LoVo (cell line): ENCODE data around the gene ANKRD18A.

Experiments used
- DNase-seq: peaks from one replicate; pipeline ENCODE4 v3.0.0-alpha.2; 2016; ENCODE audit warnings: low spot score

Gene ANKRD18A

DNA sequence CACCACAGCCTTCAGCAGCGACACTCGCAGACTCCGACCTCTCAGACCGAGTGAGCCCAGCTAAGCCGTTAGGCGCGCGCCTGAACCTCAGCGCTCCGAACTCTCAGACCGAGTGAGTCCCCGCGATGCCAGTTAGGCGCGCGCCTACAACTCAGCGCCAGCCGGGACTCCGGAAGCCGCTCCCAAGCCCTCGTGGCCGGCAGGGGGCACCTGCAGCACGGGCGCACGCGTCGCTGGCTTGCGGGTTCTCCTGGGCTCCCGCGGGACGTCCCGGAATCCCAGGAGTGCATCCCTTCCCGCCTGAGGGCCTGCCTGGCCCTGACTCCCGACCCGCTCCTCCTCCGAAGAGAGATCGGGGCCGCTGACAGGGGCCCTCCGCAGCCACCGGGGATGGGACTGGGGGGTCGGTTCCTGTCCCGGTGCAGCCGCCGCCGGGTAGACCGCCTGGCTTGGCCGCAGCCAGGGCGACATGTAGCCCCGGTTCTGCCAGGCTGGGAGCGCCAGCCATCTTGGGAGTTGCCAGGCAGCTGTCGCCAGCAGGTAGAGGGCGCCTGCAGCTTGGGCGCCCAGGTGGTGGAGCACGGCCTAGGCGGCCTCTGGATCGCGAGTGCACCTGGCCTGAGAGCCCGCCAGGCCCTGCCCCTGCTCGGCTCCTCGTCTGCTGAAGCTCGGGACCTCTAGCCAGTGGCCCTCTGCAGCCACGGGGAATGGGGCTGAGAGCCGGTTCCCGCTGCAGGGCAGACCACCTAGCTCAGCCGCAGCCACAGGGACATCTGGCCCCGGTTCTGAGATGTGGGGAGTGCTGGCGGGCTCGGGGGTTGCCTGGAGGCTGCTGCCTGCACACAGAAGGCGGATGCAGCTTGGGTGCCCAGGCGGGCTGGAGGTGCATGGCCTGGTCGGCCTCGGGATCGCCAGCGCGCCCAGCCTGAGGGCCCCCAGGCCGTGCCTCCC, at the start of gene ANKRD18A:
TSS of gene ANKRD18A (minus strand) at position 114 of the 951 bp plus-strand sequence. CDS start 311 bp downstream, outside the sequence.
- peak; percentile 93 for DNase-seq

DNA sequence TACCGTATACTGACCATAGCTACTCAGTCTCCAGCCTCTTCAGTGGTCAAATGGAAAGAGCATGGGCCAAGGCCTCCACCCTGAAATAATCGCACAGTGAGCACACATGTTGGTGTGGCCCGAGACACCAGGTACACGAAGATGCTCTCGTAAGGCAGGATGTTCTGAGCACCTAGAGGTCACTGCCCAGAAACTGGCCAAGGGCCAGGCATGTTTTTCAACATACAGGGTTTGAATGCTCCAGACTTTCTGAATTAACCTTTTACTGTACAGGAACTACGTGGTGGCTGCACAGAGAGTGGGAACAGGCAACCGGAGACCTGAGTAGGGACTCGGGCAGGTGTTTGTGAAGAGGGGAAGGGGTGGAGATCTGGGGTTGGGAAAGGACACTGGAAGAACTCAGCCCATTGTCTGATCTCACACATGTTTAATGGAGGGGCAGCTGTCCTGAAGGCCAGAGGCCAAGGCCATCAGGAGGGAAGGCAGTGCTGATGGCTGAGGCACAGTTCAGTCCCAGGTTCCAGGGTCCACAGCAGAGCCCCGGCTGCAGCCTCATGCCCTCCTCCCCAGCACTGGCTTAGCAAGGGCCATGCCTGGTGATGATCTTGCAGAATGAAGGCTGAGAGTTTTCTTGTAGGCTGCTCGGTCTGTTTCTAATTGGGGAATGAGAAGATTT, 48.5 kb upstream of the ANKRD18A start:
- DNase-seq, result no peak

DNA sequence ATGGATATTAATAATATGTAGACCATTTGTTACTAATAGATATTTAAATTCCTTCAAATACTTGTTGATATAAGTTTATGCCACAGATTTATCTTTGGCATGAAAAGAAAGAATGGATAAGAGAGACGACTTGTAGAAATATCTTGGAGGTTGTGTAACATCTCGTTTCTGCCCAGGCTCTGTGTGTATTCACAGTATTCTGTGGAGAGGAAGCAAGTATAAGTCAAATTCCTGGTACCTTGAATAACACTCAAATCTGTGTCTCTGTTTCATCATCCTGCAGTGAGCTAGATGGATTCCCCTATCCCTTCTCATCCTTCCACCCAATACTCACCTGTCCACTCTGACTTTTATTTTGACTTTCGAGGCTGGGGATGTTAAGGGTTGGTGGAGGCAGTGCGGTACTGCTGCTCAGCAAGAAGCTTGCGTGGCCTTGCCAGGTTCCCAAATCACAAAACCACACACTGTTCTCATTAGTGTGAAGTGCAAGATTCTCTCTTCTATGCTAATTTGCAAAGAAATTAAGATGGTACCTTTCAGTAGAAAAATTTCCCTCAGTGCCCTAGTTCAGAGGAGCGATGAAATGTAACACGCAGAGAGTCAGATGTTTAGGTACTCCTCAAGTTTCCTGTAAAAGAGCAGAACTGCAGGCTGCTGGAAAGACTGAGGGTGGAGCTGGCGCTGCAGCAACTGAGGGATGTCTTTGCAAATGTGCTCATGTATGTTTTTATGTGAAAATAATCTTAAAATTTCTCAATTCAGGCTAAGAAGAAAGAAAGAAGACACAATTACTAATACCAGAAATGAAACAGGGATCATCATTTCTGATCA, 42.6 kb upstream of the ANKRD18A start:
- DNase-seq, result no peak

DNA sequence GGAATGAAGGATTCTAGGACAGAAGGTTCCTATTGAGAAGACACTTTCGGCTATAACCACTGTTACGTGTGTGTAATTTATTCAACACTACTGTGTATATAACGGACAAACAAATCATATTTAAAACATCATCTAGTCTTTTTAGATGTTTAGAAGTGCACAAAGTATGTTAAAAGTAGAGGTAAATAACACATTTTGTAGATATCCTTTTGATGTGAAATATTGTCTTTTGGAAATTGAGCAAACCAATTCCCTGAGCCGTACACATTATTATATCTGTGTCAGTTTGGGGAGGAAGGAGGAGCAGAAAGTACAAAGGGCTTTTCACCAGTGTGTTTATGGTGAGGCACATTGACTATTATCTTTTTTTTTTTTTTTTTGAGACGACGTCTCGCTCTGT, 39.1 kb upstream of the ANKRD18A start:
- DNase-seq, result no peak

- DNase-seq, result no peak
Measured at GRCh38 chr9:38656896-38657295, 36.5 kb upstream of the ANKRD18A start.

DNA sequence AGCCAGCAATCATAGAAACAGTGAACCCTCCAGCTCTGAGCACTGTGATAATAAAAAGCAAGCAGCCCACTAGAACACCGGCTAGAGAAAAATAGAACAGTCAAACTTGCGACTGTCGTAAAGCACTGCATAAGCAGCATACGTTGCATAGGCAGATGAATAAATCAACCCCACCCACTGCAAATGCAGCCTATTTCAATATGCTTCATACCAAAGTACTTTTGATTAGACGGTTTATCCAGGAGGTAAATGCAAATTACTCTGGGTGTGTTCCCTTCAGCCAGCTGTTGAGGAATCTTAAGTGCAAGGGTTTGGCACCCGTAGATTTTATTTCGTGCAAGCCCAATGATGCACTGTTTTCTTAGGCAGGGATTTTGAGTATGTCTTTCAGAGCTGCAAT, 32.1 kb upstream of the ANKRD18A start:
- DNase-seq, result no peak

DNA sequence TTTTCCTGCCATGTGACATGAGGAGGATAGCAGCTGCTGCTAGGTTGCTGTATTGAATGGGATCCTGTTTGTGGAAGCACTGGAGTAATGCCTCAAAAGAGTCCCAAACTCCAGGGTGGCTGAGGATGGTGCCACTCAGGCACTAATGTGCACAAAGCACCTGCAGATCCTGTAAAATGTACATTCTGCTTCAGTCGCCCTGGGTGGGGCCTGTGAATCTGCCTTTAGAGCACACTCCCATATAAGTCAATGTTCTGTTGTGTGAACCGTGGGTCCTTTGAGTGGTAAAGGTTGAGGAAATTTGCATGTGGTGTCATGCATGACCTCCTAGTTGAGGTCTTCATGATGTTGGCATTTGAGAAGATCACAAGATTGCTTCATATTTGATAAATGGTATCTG, 31.6 kb upstream of the ANKRD18A start:
- no peak for DNase-seq

- no peak for DNase-seq
Measured at GRCh38 chr9:38651400-38652042, 31.1 kb upstream of the ANKRD18A start.

DNA sequence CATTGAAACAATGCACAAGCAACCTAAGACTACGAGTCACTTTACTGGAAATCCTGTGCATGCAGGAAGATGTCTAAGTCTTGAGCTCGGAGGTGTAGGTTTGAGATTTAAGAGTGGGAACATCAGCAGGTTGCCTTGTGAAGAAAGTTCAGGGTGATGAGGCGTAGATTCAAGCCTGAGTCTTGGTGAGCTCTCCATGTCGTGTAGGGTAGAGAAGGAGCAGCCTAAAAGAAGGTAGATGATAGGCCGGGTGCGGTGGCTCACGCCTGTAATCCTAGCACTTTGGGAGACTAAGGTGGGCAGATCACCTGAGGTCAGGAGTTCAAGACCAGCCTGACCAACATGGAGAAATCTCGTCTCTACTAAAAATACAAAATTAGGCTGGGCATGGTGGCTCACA, 30.2 kb upstream of the ANKRD18A start:
- DNase-seq, result no peak

- no peak for DNase-seq
Measured at GRCh38 chr9:38649731-38650363, 29.5 kb upstream of the ANKRD18A start.

GRCh38 chr9:38644601-38645000, 24.2 kb upstream of the ANKRD18A start:
- no peak for DNase-seq

- DNase-seq, result no peak
Measured at GRCh38 chr9:38643815-38644173, 23.4 kb upstream of the ANKRD18A start.

- no peak for DNase-seq
Measured at GRCh38 chr9:38642951-38643814, 22.8 kb upstream of the ANKRD18A start.

DNA sequence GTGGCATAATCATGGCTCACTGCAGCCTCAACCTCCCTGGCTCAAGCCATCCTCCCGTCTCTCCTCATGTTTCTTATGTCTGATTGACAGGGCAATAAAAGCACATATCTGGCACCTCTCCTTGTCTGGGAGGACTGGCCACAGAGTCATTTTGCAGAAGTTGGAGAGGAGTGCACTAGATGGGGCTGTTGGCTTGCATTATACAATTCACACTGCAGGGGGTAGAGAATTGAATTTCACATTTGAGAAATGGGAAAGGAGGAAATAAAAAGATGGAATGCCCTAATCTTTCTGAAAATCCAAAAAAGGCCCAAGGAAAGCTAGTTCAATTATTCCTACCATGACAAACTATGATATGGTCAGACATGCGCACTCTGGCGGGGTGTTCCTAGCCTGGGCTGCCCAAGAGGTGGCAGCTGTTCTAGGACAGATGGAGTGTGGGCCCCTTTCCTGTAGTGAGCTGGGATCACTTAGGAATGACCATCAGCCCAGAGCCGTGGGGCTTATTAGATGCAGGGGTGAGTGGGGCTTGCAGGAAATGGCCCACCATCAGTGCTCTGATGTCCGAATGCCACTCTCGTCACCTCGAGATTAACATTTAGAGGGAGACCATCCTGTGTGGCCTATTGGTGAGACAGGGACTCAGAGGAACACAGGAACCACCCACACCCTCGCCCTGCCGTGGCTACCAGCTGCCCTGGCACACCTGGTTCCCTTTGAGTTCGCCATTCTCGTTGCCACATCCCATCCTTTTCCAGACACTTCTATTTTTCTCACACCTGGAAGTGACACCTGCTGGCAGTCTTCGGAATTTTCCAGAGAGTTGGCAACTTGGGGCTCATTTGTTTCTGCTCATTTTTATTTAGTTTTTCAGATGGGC, 21.8 kb upstream of the ANKRD18A start:
- peak; percentile 38 for DNase-seq

DNA sequence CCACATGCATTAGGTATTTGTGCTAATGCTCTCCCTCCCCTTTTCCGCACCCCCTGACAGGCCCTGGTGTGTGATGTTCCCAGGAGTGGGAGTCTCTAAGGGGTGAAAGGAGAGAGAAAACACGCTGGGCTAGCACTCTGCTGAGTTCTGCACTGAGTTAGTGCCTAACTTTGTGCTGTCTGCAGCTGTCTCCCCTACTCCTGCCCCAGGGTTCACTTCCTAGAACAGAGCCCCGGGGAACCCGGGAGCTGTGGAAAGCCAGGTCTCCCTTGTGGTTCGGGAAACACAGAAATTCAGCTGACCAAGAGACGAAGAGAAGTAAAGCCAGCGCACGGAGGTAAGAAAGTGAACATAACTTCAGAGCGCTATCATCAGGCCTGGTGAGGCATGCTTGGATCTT, 20.7 kb upstream of the ANKRD18A start:
- no peak for DNase-seq

DNA sequence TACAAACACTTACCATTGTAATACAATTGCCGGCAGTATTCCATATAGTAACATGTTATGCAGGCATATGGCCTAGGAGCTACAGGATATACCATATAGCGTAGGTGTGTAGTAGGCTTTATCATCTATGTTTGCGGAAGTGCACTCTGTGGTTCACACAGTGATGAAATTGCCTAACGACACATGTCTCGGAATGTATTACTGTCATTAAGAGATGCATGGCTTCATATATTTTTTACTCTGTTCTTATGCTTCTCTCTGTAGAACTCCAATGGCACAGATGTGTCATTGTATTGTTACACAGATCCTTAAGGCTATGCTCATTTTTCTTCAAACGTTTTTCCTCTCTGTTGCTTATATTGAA, 19.2 kb upstream of the ANKRD18A start:
- no peak for DNase-seq

DNA sequence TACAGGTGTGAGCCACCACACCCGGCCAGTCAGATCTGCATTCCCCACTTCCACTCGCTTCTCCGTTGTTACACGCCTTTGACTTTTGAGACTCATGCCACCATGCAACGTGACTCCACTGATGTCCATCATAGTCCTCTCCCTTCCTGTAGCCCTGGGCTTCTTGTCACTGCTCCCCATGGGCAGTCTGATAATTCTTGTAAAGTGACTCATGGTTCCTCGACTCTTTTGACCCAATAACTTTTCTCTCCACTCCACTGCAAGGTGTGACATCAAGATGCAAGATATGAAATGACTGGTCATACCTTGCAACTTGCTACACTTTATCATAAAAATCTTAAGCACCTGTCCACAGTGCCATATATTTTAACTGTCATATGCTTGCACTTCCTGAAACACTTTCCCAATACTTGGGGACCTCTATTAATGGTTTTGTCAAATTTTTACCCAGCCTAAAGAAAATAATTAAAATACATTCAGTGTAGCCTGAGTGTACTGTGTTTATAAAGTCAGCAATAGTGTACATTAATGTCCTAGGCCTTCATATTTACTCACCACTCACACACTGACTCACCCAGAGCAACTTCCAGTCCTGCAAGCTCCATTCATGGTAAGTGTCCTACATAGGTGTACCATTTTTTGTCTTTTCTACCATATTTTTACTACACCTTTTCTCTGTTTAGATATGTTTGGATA, 18.6 kb upstream of the ANKRD18A start:
- DNase-seq, result no peak

GRCh38 chr9:38634315-38634714, 13.9 kb upstream of the ANKRD18A start:
- DNase-seq, result no peak

DNA sequence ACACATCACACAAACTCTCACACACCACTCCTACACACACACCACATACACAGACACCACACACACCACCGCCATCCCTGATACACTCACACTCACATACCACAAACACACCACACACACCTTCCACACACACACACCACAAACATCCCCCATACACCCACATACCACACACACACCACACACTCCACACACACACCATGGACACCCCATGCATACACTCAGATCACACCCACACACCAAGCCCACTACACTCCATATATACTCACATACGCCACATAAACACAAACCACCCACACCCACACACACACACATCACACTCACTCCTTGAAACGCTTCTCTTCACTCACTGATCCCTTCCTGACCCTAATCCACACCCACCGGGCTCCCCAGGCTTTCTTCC, 9.1 kb upstream of the ANKRD18A start:
- DNase-seq, result no peak
